ENCODE results near the gene NHS. TPM values are rescaled to one million over a fixed set of nuclear protein-coding genes. Genes with fewer than 3 reads are reported as not detected.
A peak's percentile ranks its signal among the peaks of the same experiment; 100 is the strongest.

NHS gene
- total RNA-seq, 1 donor from 2014 or later, result 8.6 TPM

- H3K36me3 ChIP-seq (ENCODE audit: control insufficient read depth, insufficient read depth, low read length), result no peaks in the 10 kb centered on the region
- no peak for TF ChIP-seq CTCF (IDR thresholded peaks at IDR 0.05; ENCODE audit: insufficient read depth, low read length, poor library complexity, severe bottlenecking)
- no peak overlapping the region for H3K4me3 ChIP-seq (ENCODE audit: low read depth, low read length)
- DNase-seq (ENCODE audit: low read depth), result no peak
- no peaks in the 10 kb centered on the region for H3K27me3 ChIP-seq (ENCODE audit: control insufficient read depth, insufficient read depth, low read length)
These were observed 151.0 kb downstream of the NHS start for GRCh38 chrX:17525762-17526555.

GRCh38 chrX:17527135-17527701 is 152.2 kb downstream of the NHS start:
- H3K36me3 ChIP-seq (ENCODE audit: control insufficient read depth, insufficient read depth, low read length), result no peaks in the 10 kb centered on the region
- peak; percentile 26 for DNase-seq (ENCODE audit: low read depth)
- TF ChIP-seq CTCF (IDR thresholded peaks at IDR 0.05; ENCODE audit: insufficient read depth, low read length, poor library complexity, severe bottlenecking), result no peak
- no peak overlapping the region for H3K4me3 ChIP-seq (ENCODE audit: low read depth, low read length)
- H3K27me3 ChIP-seq (ENCODE audit: control insufficient read depth, insufficient read depth, low read length), result no peaks in the 10 kb centered on the region

GRCh38 chrX:17527922-17528321 is 152.9 kb downstream of the NHS start:
- no peaks in the 10 kb centered on the region for H3K36me3 ChIP-seq (ENCODE audit: control insufficient read depth, insufficient read depth, low read length)
- DNase-seq (ENCODE audit: low read depth), result no peak
- H3K27me3 ChIP-seq (ENCODE audit: control insufficient read depth, insufficient read depth, low read length), result no peaks in the 10 kb centered on the region
- no peak for TF ChIP-seq CTCF (IDR thresholded peaks at IDR 0.05; ENCODE audit: insufficient read depth, low read length, poor library complexity, severe bottlenecking)
- no peak overlapping the region for H3K4me3 ChIP-seq (ENCODE audit: low read depth, low read length)

- H3K27me3 ChIP-seq (ENCODE audit: control insufficient read depth, insufficient read depth, low read length), result no peaks in the 10 kb centered on the region
- no peak for DNase-seq (ENCODE audit: low read depth)
- H3K4me3 ChIP-seq (ENCODE audit: low read depth, low read length), result no peak overlapping the region
- no peaks in the 10 kb centered on the region for H3K36me3 ChIP-seq (ENCODE audit: control insufficient read depth, insufficient read depth, low read length)
- no peak for TF ChIP-seq CTCF (IDR thresholded peaks at IDR 0.05; ENCODE audit: insufficient read depth, low read length, poor library complexity, severe bottlenecking)
These were observed 154.2 kb downstream of the NHS start for GRCh38 chrX:17529151-17529745.

- no peaks in the 10 kb centered on the region for H3K36me3 ChIP-seq (ENCODE audit: control insufficient read depth, insufficient read depth, low read length)
- no peaks in the 10 kb centered on the region for H3K27me3 ChIP-seq (ENCODE audit: control insufficient read depth, insufficient read depth, low read length)
- TF ChIP-seq CTCF (IDR thresholded peaks at IDR 0.05; ENCODE audit: insufficient read depth, low read length, poor library complexity, severe bottlenecking), result no peak
- no peak for DNase-seq (ENCODE audit: low read depth)
- no peak overlapping the region for H3K4me3 ChIP-seq (ENCODE audit: low read depth, low read length)
These were observed 156.5 kb downstream of the NHS start for GRCh38 chrX:17531500-17531899.

All from kidney epithelial cell (primary cell).